Naive thymus-derived CD8-positive, alpha-beta T cell (primary cell): ENCODE measurements around the gene PAK3. TPM values are rescaled to one million over a fixed set of nuclear protein-coding genes. Genes with fewer than 3 reads are reported as not detected.

Source experiments
- ATAC-seq, 2 donors: fragments of 150-1000 bp; cut with Tn5 transposase in 1 of 2; sonication (Bioruptor Pico), chemical (Tn5 transposase) in 1 of 2; 1 replicate in 1 of 2; 2 replicates in 1 of 2; pipeline ENCODE4 v1.10.0; 2021; ENCODE audit warnings: mild to moderate bottlenecking in 2 of 2, moderate library complexity in 2 of 2
- POLR2A ChIA-PET: fragments of 350-600 bp; sonication (Branson Sonifier 250); formaldehyde crosslinking; loops from one replicate; lab custom pipeline; 2021; ENCODE audit warnings: antibody characterized with exemption; lab: Charles Lee
- DNase-seq, 10 donors: peaks; one replicate each; pipeline versions ENCODE4 v3.0.0 to v3.0.0-alpha.2; 2020 to 2022
- H3K27ac Mint-ChIP-seq, 10 donors: one replicate each; pipeline ENCODE4 v1.8.0; 2020 to 2022; ENCODE audit warnings: mild to moderate bottlenecking in 10 of 10, mixed read lengths in 10 of 10, moderate library complexity in 4 of 10, inconsistent platforms in 1 of 10
- H3K27me3 Mint-ChIP-seq, 5 donors: one replicate each; pipeline ENCODE4 v1.8.0; 2021 to 2022; ENCODE audit warnings: mixed read lengths in 5 of 5
- H3K36me3 Mint-ChIP-seq, 3 donors: one replicate each; pipeline ENCODE4 v1.8.0; 2020 to 2022; ENCODE audit warnings: mixed read lengths in 3 of 3, mild to moderate bottlenecking in 2 of 3, inconsistent platforms in 1 of 3
- H3K4me1 Mint-ChIP-seq, 4 donors: one replicate each; pipeline ENCODE4 v1.8.0; 2021 to 2022; ENCODE audit warnings: mixed read lengths in 4 of 4
- H3K4me3 Mint-ChIP-seq, 10 donors: one replicate each; pipeline ENCODE4 v1.8.0; 2020 to 2022; ENCODE audit warnings: mild to moderate bottlenecking in 10 of 10, mixed read lengths in 10 of 10, moderate library complexity in 6 of 10, inconsistent platforms in 1 of 10
- H3K9me3 Mint-ChIP-seq, 9 donors: one replicate each; pipeline ENCODE4 v1.8.0; 2020 to 2022; ENCODE audit warnings: mixed read lengths in 9 of 9, mild to moderate bottlenecking in 3 of 9, inconsistent platforms in 1 of 9, moderate library complexity in 1 of 9
- polyA plus RNA-seq, 3 donors: library from polyadenylated mRNA; unstranded; fragments of 300-500 nt; fragmentation: Illumina TruSeq; gene quantifications; one replicate each; pipeline ENCODE4 v1.2.3, GENCODE V29; 2021
- total RNA-seq, 8 experiments: library from RNA in 2 of 8; stranded (reverse) in 2 of 8; gene quantifications; one replicate each; pipeline ENCODE4 v1.2.3 and lab custom pipeline; 2021 to 2026

The PAK3 gene
- total RNA-seq (not detected), polyA plus RNA-seq (not detected), total RNA-seq (lab: John Stamatoyannopoulos, UW) (0 to 0.98 (median 0.09) reads per million in 6 experiments)

- Mint-ChIP-seq H3K4me1 (peaks cover 2 to 22% (median 12%) of the 10 kb centered on the region in 4 donors), H3K4me3 (peak within 1 kb of the TSS; percentile 78 to 88 (median 84)), H3K36me3 (no peaks in the 10 kb centered on the region), H3K9me3 (no peaks in the 10 kb centered on the region), H3K27ac (peak within 1 kb of the TSS in 7 of 10 donors; percentile 24 to 72 (median 45)), H3K27me3 (peaks cover 3 to 30% (median 18%) of the 10 kb centered on the region in 5 donors)
- peak; percentile 67 to 74 for ATAC-seq
- DNase-seq, result peak in 4 of 10 donors; percentile 0 to 20 (median 4)
- POLR2A ChIA-PET, result no interaction called here
Observed at GRCh38 chrX:111095974-111096895, at the start of gene PAK3. TSS of gene PAK3 (plus strand) at chrX:111096191. CDS start at chrX:111123104, 26,913 bp downstream.

DNA sequence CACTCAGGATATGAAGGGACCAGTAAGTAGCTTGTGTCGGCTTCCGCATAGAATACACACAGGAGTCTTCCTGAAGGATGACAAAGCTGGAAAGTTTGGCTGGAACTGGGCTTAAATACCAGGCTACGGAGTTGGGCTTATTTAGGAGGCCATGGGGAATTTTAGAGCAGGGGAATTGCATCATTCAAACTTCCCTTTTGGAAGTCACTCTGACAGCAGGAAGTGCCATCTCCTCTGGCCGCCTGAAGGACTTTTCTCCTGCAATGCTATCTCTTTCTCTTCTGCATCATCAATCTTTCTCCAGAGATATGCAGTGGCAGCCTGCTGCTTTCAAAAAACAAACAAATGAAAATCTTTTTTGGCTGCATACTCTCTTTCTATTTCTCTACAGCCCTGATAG lies 48.4 kb upstream of the PAK3 start:
- no peaks in the 10 kb centered on the region for H3K9me3 Mint-ChIP-seq
- POLR2A ChIA-PET, result no interaction called here
- peaks cover 0 to 2% (median 0%) of the 10 kb centered on the region in 4 donors for H3K4me1 Mint-ChIP-seq
- H3K36me3 Mint-ChIP-seq, result no peaks in the 10 kb centered on the region
- no peak overlapping the region for H3K4me3 Mint-ChIP-seq
- peaks cover 0 to 3% (median 0%) of the 10 kb centered on the region in 5 donors for H3K27me3 Mint-ChIP-seq
- H3K27ac Mint-ChIP-seq, result no peak overlapping the region
- ATAC-seq (no peak), DNase-seq (no peak)

- Mint-ChIP-seq H3K4me3 (no peak overlapping the region), H3K27me3 (peaks cover 0 to 7% (median 0%) of the 10 kb centered on the region in 5 donors), H3K4me1 (peaks cover 0 to 2% (median 0%) of the 10 kb centered on the region in 4 donors), H3K27ac (no peak overlapping the region), H3K9me3 (no peaks in the 10 kb centered on the region), H3K36me3 (no peaks in the 10 kb centered on the region)
- POLR2A ChIA-PET, result no interaction called here
- DNase-seq (peak in 2 of 10 donors; percentile 10 to 18), ATAC-seq (peak; percentile 25 to 30)
Observed at GRCh38 chrX:111052478-111052877, 43.5 kb upstream of the PAK3 start.

- Mint-ChIP-seq H3K4me3 (no peak overlapping the region), H3K4me1 (no peaks in the 10 kb centered on the region), H3K9me3 (peaks cover 0 to 9% (median 0%) of the 10 kb centered on the region in 9 donors), H3K36me3 (peaks cover 0 to 5% (median 0%) of the 10 kb centered on the region in 3 donors), H3K27ac (no peak overlapping the region), H3K27me3 (peaks cover 0 to 13% (median 0%) of the 10 kb centered on the region in 5 donors)
- POLR2A ChIA-PET, result no interaction called here
- DNase-seq (no peak), ATAC-seq (no peak)
Observed at GRCh38 chrX:111071542-111072277, 24.3 kb upstream of the PAK3 start.

- POLR2A ChIA-PET, result no interaction called here
- H3K27me3 Mint-ChIP-seq, result peaks cover 0 to 9% (median 1%) of the 10 kb centered on the region in 5 donors
- no peak for DNase-seq
- no peak for ATAC-seq
- H3K4me1 Mint-ChIP-seq, result peaks cover 0 to 2% (median 0%) of the 10 kb centered on the region in 4 donors
- no peaks in the 10 kb centered on the region for H3K36me3 Mint-ChIP-seq
- no peaks in the 10 kb centered on the region for H3K9me3 Mint-ChIP-seq
- H3K27ac Mint-ChIP-seq, result no peak overlapping the region
- no peak overlapping the region for H3K4me3 Mint-ChIP-seq
Observed at GRCh38 chrX:111083081-111083480, 12.9 kb upstream of the PAK3 start.

DNA sequence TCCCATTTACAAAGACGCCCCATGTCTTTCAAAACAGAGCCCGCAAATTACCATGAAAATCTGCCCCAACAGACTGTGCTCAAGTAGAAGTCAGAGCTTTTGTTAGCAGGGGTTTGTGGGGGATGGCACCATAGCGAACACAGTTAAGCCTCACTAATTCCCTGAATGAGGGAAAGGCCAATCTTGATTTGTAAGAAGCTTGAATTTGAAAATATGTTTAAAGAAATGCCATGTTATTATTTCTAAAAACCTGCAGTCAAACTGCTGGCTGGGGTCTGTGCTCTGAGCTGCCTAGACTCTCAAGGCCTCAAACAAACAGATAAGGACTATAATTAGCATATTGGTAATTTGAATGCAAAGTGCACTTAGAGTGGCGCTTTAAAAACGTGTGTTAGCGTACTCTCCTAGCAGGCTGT lies 9.4 kb upstream of the PAK3 start:
- Mint-ChIP-seq H3K9me3 (no peaks in the 10 kb centered on the region), H3K27me3 (peaks cover 5 to 14% (median 9%) of the 10 kb centered on the region in 5 donors), H3K36me3 (no peaks in the 10 kb centered on the region), H3K27ac (peak overlapping the region in 1 of 10 donors; percentile 34), H3K4me1 (peaks cover 0 to 2% (median 0%) of the 10 kb centered on the region in 4 donors), H3K4me3 (no peak overlapping the region)
- ATAC-seq (no peak), DNase-seq (no peak)
- POLR2A ChIA-PET, result no interaction called here

- POLR2A ChIA-PET, result no interaction called here
Observed at GRCh38 chrX:111088628-111089027, 7.4 kb upstream of the PAK3 start.

GRCh38 chrX:111090458-111090857 lies 5.5 kb upstream of the PAK3 start:
- H3K36me3 Mint-ChIP-seq, result no peaks in the 10 kb centered on the region
- ATAC-seq, result no peak
- no peaks in the 10 kb centered on the region for H3K9me3 Mint-ChIP-seq

More at GRCh38 chrX:111088628-111089027, 7.4 kb upstream of the PAK3 start:
- H3K4me3 Mint-ChIP-seq, result no peak overlapping the region
- H3K4me1 Mint-ChIP-seq, result no peaks in the 10 kb centered on the region
- peaks cover 5 to 13% (median 9%) of the 10 kb centered on the region in 5 donors for H3K27me3 Mint-ChIP-seq
- no peak for DNase-seq
- no peak for ATAC-seq
- no peaks in the 10 kb centered on the region for H3K36me3 Mint-ChIP-seq
- no peak overlapping the region for H3K27ac Mint-ChIP-seq
- H3K9me3 Mint-ChIP-seq, result no peaks in the 10 kb centered on the region

DNA sequence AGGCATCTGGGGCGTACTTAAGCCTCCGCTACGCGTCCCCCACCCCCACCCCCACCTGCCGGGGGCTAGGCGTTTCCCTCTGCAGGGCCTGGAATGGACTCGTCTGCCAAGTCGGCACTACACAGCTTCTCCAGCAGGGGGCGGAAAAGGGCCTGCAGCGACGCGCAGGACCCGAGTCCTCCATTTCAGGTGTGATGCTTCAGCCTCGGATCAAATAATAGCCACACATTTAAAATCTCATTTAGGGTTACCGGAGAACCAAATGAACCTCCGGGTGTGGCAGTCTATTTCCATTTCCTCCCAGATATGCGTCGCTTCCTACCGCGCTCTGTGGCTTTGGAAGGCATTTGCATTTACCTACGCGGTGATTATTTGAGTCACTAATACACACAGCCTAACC lies 2.9 kb downstream of the PAK3 start:
- DNase-seq, result peak; percentile 3 to 70 (median 33)
- peak; percentile 63 for ATAC-seq
- Mint-ChIP-seq H3K36me3 (no peaks in the 10 kb centered on the region), H3K27ac (peak overlapping the region in 3 of 10 donors; percentile 22 to 43 (median 28)), H3K27me3 (peaks cover 3 to 30% (median 15%) of the 10 kb centered on the region in 5 donors), H3K9me3 (no peaks in the 10 kb centered on the region), H3K4me3 (peak overlapping the region; percentile 31 to 62 (median 46)), H3K4me1 (peaks cover 2 to 22% (median 12%) of the 10 kb centered on the region in 4 donors)
- POLR2A ChIA-PET, result no interaction called here

More at GRCh38 chrX:111090458-111090857, 5.5 kb upstream of the PAK3 start:
- H3K4me3 Mint-ChIP-seq, result no peak overlapping the region
- DNase-seq, result no peak
- H3K27me3 Mint-ChIP-seq, result peaks cover 7 to 18% (median 11%) of the 10 kb centered on the region in 5 donors
- peaks cover 0 to 2% (median 1%) of the 10 kb centered on the region in 4 donors for H3K4me1 Mint-ChIP-seq
- POLR2A ChIA-PET, result no interaction called here
- no peak overlapping the region for H3K27ac Mint-ChIP-seq

DNA sequence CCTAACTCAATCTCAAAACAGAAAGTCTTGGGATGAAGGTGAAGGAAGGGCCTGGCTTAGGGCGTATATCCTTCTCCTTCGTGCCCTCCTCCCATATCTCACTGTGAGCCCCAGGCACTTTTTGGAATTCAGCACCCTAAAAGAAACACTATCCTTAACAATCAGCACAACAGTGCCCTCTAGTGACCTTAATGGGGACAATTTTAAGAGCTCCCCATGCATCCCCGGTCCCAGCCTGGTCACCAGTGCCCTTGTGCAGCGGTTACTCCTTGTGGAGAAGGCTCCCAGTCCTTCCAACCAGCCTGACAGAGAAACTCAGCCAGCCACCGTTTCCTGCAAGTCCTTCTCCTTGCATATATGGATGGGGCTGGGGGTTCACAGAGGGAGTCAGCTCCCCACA lies 4.2 kb downstream of the PAK3 start:
- H3K4me1 Mint-ChIP-seq, result peaks cover 2 to 22% (median 12%) of the 10 kb centered on the region in 4 donors
- no peak overlapping the region for H3K27ac Mint-ChIP-seq
- H3K9me3 Mint-ChIP-seq, result no peaks in the 10 kb centered on the region
- POLR2A ChIA-PET, result no interaction called here
- H3K36me3 Mint-ChIP-seq, result no peaks in the 10 kb centered on the region
- H3K4me3 Mint-ChIP-seq, result no peak overlapping the region
- peaks cover 2 to 30% (median 11%) of the 10 kb centered on the region in 5 donors for H3K27me3 Mint-ChIP-seq
- peak in 1 of 2 donors; percentile 42 for ATAC-seq
- DNase-seq, result peak in 3 of 10 donors; percentile 1 to 41 (median 30)

- POLR2A ChIA-PET, result no interaction called here
- ATAC-seq (no peak), DNase-seq (no peak)
- H3K27me3 Mint-ChIP-seq, result peaks cover 0 to 20% (median 4%) of the 10 kb centered on the region in 5 donors
- peaks cover 2 to 13% (median 6%) of the 10 kb centered on the region in 4 donors for H3K4me1 Mint-ChIP-seq
- no peaks in the 10 kb centered on the region for H3K9me3 Mint-ChIP-seq
- no peaks in the 10 kb centered on the region for H3K36me3 Mint-ChIP-seq
- no peak overlapping the region for H3K4me3 Mint-ChIP-seq
- no peak overlapping the region for H3K27ac Mint-ChIP-seq
Observed at GRCh38 chrX:111101580-111101979, 5.6 kb downstream of the PAK3 start.

DNA sequence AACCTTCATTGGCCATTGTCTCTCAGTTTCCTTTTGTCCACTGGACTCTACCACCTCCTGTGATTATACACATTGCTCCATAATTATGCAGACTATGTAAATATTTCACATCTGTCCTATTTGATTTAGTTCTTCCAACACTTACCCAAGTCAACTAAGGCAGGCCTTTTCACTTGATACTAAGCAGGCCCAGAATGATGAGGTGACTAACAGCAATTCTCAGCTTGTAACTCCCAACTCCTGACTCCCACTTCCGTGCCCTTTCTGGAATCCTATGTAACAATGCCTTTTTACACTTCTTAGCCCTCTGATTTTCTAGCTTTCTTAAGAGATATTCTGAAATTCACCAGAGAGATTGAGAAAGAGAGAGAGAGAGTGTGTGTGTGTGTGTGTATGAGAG lies 6.6 kb downstream of the PAK3 start:
- Mint-ChIP-seq H3K36me3 (no peaks in the 10 kb centered on the region), H3K9me3 (no peaks in the 10 kb centered on the region), H3K27ac (no peak overlapping the region), H3K4me1 (peaks cover 2 to 13% (median 6%) of the 10 kb centered on the region in 4 donors), H3K27me3 (peaks cover 0 to 16% (median 3%) of the 10 kb centered on the region in 5 donors), H3K4me3 (no peak overlapping the region)
- DNase-seq (no peak), ATAC-seq (no peak)
- POLR2A ChIA-PET, result no interaction called here
